ENCODE measurements around the gene TSPO. TPM values are rescaled to one million over a fixed set of nuclear protein-coding genes. Genes with fewer than 3 reads are reported as not detected.

The TSPO gene
- total and polyA plus RNA-seq, 9 of the 15 experiments (the other 6 are each of a cell fraction or from before 2014, with no cell fraction given): 4.9 to 126 (median 25.3) TPM

GRCh38 chr22:43183496-43184277 lies 32.3 kb downstream of the TSPO start (continued):
- no peak for TF ChIP-seq ZNF280A (IDR thresholded peaks at IDR 0.05; ENCODE audit: low read depth, partially characterized antibody)
- no peak for TF ChIP-seq ZNF175 (CRISPR knock-in tag; IDR thresholded peaks at IDR 0.05; ENCODE audit: low read depth)
- no peak for TF ChIP-seq MLX (CRISPR knock-in tag; conservative IDR thresholded peaks at IDR 0.05)
- TF ChIP-seq FOXM1 (IDR thresholded peaks at IDR 0.05; ENCODE audit: low read depth): peak; percentile 54
- TF ChIP-seq FOXM1 (CRISPR knock-in tag; IDR thresholded peaks at IDR 0.05; ENCODE audit: low read depth): no peak
- TF ChIP-seq E2F4 (CRISPR knock-in tag; IDR thresholded peaks at IDR 0.05; ENCODE audit: low read depth): no peak
- peak; percentile 86 for TF ChIP-seq ZBTB7A (IDR thresholded peaks at IDR 0.05; ENCODE audit: borderline replicate concordance, control insufficient read depth, low read depth, low read length)
- TF ChIP-seq ZNF316 (IDR thresholded peaks at IDR 0.05): peak; percentile 28; the same call in 1 of the 2 replicates
- no peak for TF ChIP-seq ZNF584 (CRISPR knock-in tag; IDR thresholded peaks at IDR 0.05; ENCODE audit: low read depth)
- TF ChIP-seq PBX2 (CRISPR knock-in tag; IDR thresholded peaks at IDR 0.05; ENCODE audit: low read depth): no peak
- TF ChIP-seq PBX2 (tag; conservative IDR thresholded peaks at IDR 0.05; ENCODE audit: low read depth): no peak
- no peak for TF ChIP-seq MED1 (CRISPR knock-in tag; IDR thresholded peaks at IDR 0.05; ENCODE audit: borderline replicate concordance)
- TF ChIP-seq ZNF311 (CRISPR knock-in tag; IDR thresholded peaks at IDR 0.05): no peak
- no peak for TF ChIP-seq NFRKB (IDR thresholded peaks at IDR 0.05; ENCODE audit: low read depth)
- no peak for TF ChIP-seq RAD51 (IDR thresholded peaks at IDR 0.05; ENCODE audit: borderline replicate concordance, low read depth)
- no peak for TF ChIP-seq CGGBP1 (CRISPR knock-in tag; IDR thresholded peaks at IDR 0.05)
- no peak for TF ChIP-seq PATZ1 (CRISPR knock-in tag; IDR thresholded peaks at IDR 0.05; ENCODE audit: borderline replicate concordance)
- no peak for TF ChIP-seq HCFC1 (IDR thresholded peaks at IDR 0.05; ENCODE audit: low read depth, low read length)
- peak; percentile 82 for TF ChIP-seq NEUROD1 (IDR thresholded peaks at IDR 0.05; ENCODE audit: borderline replicate concordance, low read depth, low read length, partially characterized antibody)
